ENCODE results near the gene NAT16. TPM values are rescaled to one million over a fixed set of nuclear protein-coding genes. Genes with fewer than 3 reads are reported as not detected.

Gene NAT16
- total and polyA plus RNA-seq, 9 of the 15 experiments (the other 6 are each of a cell fraction or from before 2014, with no cell fraction given) = 0.04 TPM; not detected in 8

DNA sequence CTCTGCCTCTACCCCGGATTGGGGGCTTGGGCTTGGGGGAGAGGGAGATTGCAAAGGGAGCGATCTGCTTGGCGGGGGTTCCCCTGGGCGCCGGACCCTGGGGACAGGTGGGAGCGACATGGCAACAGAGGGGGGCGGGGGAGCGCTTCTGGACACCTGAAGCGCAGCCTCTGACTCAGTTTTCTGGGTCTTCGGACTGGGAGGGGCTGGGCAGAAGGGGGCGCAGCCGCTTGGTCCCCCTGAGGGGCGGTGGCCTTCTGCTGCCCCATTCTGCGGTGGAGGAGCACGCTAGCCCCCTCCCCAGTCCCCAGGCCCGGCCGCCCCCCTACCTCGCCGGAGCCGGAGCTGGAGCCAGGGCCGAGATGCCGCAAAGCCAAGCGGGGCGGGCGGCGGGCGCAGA is 380 bp downstream of the NAT16 start:
- no peaks in the 10 kb centered on the region for H3K9me1 ChIP-seq (ENCODE audit: control insufficient read depth, insufficient read depth, low read length)
- no peaks in the 10 kb centered on the region for H3K36me3 ChIP-seq (ENCODE audit: control insufficient read depth, insufficient read depth, low read length)
- H3K4me2 ChIP-seq (ENCODE audit: insufficient read depth, low read length) = no peak overlapping the region
- H3K4me1 ChIP-seq (replicated peaks in 1 of 2; ENCODE audit: control insufficient read depth in 2 of 2, insufficient read depth in 2 of 2, low read length in 2 of 2) = peaks cover 0 to 16% of the 10 kb centered on the region in 2 experiments; a peak in 3 of 5 replicates
- ATAC-seq = no peak
- no peak overlapping the region for H2AFZ ChIP-seq (ENCODE audit: low read depth, low read length)
- no peak for FAIRE-seq
- H4K20me1 ChIP-seq (replicated peaks; ENCODE audit: control insufficient read depth, insufficient read depth, low read length) = no peaks in the 10 kb centered on the region
- in situ Hi-C loops (cut with MboI) (no loop called here), intact Hi-C loops (cut with micrococcal nuclease) (no loop called here)
- BruUV-seq (replicated peaks) = no TSS peak
- no peaks in the 10 kb centered on the region for H3K9me3 ChIP-seq (replicated peaks; ENCODE audit: control insufficient read depth, insufficient read depth, low read depth, low read length)
- TF ChIP-seq TCFL5 (CRISPR knock-in tag; conservative IDR thresholded peaks at IDR 0.05) (no peak), ZBED1 (IDR thresholded peaks at IDR 0.05) (no peak)
- TF ChIP-seq, protein P1, sequence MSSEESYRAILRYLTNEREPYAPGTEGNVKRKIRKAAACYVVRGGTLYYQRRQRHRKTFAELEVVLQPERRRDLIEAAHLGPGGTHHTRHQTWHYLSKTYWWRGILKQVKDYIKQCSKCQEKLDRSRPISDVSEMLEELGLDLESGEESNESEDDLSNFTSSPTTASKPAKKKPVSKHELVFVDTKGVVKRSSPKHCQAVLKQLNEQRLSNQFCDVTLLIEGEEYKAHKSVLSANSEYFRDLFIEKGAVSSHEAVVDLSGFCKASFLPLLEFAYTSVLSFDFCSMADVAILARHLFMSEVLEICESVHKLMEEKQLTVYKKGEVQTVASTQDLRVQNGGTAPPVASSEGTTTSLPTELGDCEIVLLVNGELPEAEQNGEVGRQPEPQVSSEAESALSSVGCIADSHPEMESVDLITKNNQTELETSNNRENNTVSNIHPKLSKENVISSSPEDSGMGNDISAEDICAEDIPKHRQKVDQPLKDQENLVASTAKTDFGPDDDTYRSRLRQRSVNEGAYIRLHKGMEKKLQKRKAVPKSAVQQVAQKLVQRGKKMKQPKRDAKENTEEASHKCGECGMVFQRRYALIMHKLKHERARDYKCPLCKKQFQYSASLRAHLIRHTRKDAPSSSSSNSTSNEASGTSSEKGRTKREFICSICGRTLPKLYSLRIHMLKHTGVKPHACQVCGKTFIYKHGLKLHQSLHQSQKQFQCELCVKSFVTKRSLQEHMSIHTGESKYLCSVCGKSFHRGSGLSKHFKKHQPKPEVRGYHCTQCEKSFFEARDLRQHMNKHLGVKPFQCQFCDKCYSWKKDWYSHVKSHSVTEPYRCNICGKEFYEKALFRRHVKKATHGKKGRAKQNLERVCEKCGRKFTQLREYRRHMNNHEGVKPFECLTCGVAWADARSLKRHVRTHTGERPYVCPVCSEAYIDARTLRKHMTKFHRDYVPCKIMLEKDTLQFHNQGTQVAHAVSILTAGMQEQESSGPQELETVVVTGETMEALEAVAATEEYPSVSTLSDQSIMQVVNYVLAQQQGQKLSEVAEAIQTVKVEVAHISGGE (CRISPR knock-in tag; IDR thresholded peaks at IDR 0.05) = no peak
- TF ChIP-seq, protein P2, sequence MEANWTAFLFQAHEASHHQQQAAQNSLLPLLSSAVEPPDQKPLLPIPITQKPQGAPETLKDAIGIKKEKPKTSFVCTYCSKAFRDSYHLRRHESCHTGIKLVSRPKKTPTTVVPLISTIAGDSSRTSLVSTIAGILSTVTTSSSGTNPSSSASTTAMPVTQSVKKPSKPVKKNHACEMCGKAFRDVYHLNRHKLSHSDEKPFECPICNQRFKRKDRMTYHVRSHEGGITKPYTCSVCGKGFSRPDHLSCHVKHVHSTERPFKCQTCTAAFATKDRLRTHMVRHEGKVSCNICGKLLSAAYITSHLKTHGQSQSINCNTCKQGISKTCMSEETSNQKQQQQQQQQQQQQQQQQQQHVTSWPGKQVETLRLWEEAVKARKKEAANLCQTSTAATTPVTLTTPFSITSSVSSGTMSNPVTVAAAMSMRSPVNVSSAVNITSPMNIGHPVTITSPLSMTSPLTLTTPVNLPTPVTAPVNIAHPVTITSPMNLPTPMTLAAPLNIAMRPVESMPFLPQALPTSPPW (CRISPR knock-in tag; IDR thresholded peaks at IDR 0.05) = peak; percentile 11; the same call in 1 of the 2 replicates
- H3K4me3 ChIP-seq = no peak overlapping the region
- peak in 1 of 4 experiments; percentile 23 for DNase-seq (ENCODE audit: extremely low read depth in 1 of 4, low spot score in 3 of 4)
- WGBS (ENCODE audit: insufficient coverage, low coverage, missing lambda C conversion rate) = 7% methylated on average over 13 of the region's 27 CpGs
- no peak overlapping the region for H3K9ac ChIP-seq (ENCODE audit: insufficient read depth in 1 of 2, low read depth in 2 of 2, low read length in 2 of 2)
- no peak overlapping the region for H3K27ac ChIP-seq (ENCODE audit: extremely low read depth, low read depth, low read length)
- H3K79me2 ChIP-seq (ENCODE audit: control insufficient read depth, insufficient read depth, low read length) = no peaks in the 10 kb centered on the region
- peaks cover 22 to 24% of the 10 kb centered on the region in 2 experiments; a peak in 4 of 5 replicates for H3K27me3 ChIP-seq (ENCODE audit: control insufficient read depth in 2 of 2, insufficient read depth in 2 of 2, low read length in 2 of 2)
- ChIA-PET CTCF (ENCODE audit: low intra/inter-chr PET ratio) (no interaction called here), POLR2A (no interaction called here)
